ENCODE measurements around the gene TJP1. TPM values are rescaled to one million over a fixed set of nuclear protein-coding genes. Genes with fewer than 3 reads are reported as not detected.

TJP1 gene
- total and polyA plus RNA-seq, 2 experiments from 2014 or later, result 39.2 to 51.2 TPM

DNA sequence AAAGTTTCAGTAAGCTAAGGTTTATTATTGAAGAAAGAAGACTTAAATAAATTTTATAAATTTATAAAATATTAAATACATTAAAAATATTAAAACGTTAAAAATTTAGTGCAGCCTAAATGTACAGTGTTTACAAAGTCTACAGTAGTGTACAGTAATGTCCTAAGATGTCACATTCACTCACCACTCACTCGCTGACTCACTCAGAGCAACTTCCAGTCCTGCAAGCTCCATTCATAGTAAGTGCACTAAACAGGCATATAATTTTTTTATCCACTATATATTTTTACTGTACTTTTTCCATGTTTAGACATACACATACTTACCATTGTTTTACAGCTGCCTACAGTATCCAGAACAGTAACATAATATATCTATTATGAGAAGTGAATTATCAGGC is 51.5 kb downstream of the TJP1 start:
- H3K27me3 ChIP-seq (replicated peaks; ENCODE audit: insufficient read depth), result no peaks in the 10 kb centered on the region
- peaks cover 89% of the 10 kb centered on the region for H3K79me2 ChIP-seq (ENCODE audit: insufficient read depth)
- peak; percentile 52 for DNase-seq
- no peak overlapping the region for H2AFZ ChIP-seq
- H4K20me1 ChIP-seq (ENCODE audit: insufficient read depth), result no peaks in the 10 kb centered on the region
- no peak overlapping the region for H3K4me3 ChIP-seq
- H3F3A ChIP-seq (ENCODE audit: insufficient read depth), result 0 out of 2 replicates have a peak, but pooled peaks cover 10% of the 10 kb centered on the region
- no peak overlapping the region for H3K27ac ChIP-seq
- 75% methylated on average over 2 of the region's 2 CpGs for WGBS, 2 experiments (ENCODE audit: low coverage in 1 of 2, low lambda C conversion rate in 2 of 2, missing lambda C conversion rate in 2 of 2)
- no peaks in the 10 kb centered on the region for H3K9me2 ChIP-seq (ENCODE audit: insufficient read depth)
- H3K4me1 ChIP-seq (ENCODE audit: insufficient read depth), result peaks cover 25% of the 10 kb centered on the region
- no peak overlapping the region for H3K9ac ChIP-seq
- no peak overlapping the region for H3K4me2 ChIP-seq (ENCODE audit: unreplicated experiment)
- TF ChIP-seq EZH2 (IDR thresholded peaks at IDR 0.05; ENCODE audit: insufficient read depth, poor library complexity, severe bottlenecking), result no peak
- no peak for TF ChIP-seq EZH2phosphoT487 (IDR thresholded peaks at IDR 0.05; ENCODE audit: insufficient read depth, low read depth)
- in situ Hi-C loops (cut with MboI), result no loop called here
- no peaks in the 10 kb centered on the region for H3K9me3 ChIP-seq (ENCODE audit: low read depth)
- H3K36me3 ChIP-seq (ENCODE audit: low read depth), result peaks cover 22% of the 10 kb centered on the region

DNA sequence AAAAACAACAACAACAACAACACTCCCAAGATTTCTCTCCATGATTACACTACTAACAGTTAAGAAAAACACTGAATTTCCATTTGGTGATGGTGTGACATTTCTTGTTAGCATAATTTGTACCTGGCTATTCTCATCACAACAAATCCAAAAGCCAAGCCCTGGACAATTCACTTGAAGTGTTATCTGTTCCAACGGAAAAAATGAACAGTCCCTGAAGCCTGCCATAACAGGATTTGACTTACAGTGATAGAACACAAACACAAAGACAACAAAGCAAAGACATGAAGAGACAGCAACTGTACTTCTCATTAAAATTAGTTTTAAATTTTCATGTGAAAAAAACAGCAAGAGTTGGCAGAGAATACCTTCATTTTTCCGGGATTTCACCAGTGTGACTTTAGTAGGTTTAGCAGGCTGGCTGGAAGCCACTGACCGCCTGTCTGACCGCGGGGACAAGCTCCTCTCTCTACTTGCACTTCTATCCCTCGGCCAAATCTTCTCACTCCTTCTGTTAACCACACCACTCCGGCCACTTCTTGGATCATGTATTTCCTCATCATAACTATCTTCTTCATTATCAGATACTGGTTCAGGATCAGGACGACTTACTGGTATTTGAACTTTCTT is 56.3 kb downstream of the TJP1 start:
- H3K27ac ChIP-seq, result no peak overlapping the region
- no peak for DNase-seq

DNA sequence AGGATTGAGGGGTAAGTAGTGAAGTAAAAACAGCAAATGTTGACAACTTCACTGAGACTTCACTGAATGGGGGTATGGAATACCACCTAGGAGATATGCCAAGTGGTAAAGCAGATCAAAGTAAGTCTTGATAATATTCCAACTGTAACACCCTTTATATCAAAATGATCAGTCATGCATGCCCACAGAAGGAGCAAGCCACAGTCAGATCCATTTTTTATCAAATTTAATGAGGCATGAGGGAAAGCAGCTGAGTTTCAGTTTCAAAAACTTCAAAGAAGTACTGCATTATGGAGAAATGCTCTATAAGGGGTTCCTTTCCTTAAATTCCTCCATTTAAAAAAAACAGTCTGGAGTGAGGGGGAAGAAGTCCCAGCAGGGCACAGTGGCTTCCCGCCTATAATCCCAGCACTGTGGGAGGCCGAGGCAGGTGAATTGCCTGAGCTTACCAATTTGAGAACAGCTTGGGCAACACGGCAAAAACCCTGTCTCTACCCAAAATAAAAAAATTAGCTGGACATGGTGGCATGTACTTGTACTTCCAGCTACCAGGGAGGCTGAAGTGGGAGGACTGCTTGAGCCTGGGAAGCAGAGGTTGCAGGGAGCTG is 56.9 kb downstream of the TJP1 start:
- Histone ChIP-seq H3F3A (ENCODE audit: insufficient read depth) (no peaks in the 10 kb centered on the region), H3K79me2 (ENCODE audit: insufficient read depth) (peaks cover 86% of the 10 kb centered on the region), H3K4me1 (ENCODE audit: insufficient read depth) (no peaks in the 10 kb centered on the region), H3K27me3 (replicated peaks; ENCODE audit: insufficient read depth) (no peaks in the 10 kb centered on the region), H3K9me2 (ENCODE audit: insufficient read depth) (no peaks in the 10 kb centered on the region), H4K20me1 (ENCODE audit: insufficient read depth) (peaks cover 10% of the 10 kb centered on the region; the same call in 1 of the 2 replicates), H3K27ac (no peak overlapping the region), H3K9me3 (ENCODE audit: low read depth) (no peaks in the 10 kb centered on the region), H3K4me3 (no peak overlapping the region), H3K36me3 (ENCODE audit: low read depth) (peaks cover 50% of the 10 kb centered on the region), H3K4me2 (ENCODE audit: unreplicated experiment) (no peak overlapping the region), H2AFZ (no peak overlapping the region), H3K9ac (no peak overlapping the region)
- DNase-seq, result no peak
- no peak for TF ChIP-seq EZH2phosphoT487 (IDR thresholded peaks at IDR 0.05; ENCODE audit: insufficient read depth, low read depth)
- no peak for TF ChIP-seq EZH2 (IDR thresholded peaks at IDR 0.05; ENCODE audit: insufficient read depth, poor library complexity, severe bottlenecking)
- in situ Hi-C loops (cut with MboI), result no loop called here
- 98 to 100% methylated on average over 3 of the region's 3 CpGs for WGBS, 2 experiments (ENCODE audit: low coverage in 1 of 2, low lambda C conversion rate in 2 of 2, missing lambda C conversion rate in 2 of 2)

More for the DNA sequence above, 56.3 kb downstream of the TJP1 start:
- H3K4me2 ChIP-seq (ENCODE audit: unreplicated experiment), result no peak overlapping the region
- no peaks in the 10 kb centered on the region for H3K9me2 ChIP-seq (ENCODE audit: insufficient read depth)
- peaks cover 45% of the 10 kb centered on the region for H3K36me3 ChIP-seq (ENCODE audit: low read depth)
- H3K9ac ChIP-seq, result no peak overlapping the region
- peaks cover 10% of the 10 kb centered on the region; the same call in 1 of the 2 replicates for H4K20me1 ChIP-seq (ENCODE audit: insufficient read depth)
- TF ChIP-seq EZH2 (IDR thresholded peaks at IDR 0.05; ENCODE audit: insufficient read depth, poor library complexity, severe bottlenecking), result no peak
- TF ChIP-seq EZH2phosphoT487 (IDR thresholded peaks at IDR 0.05; ENCODE audit: insufficient read depth, low read depth), result no peak
- no peak overlapping the region for H2AFZ ChIP-seq
- H3K79me2 ChIP-seq (ENCODE audit: insufficient read depth), result peaks cover 85% of the 10 kb centered on the region
- 0 out of 2 replicates have a peak, but pooled peaks cover 2% of the 10 kb centered on the region for H3F3A ChIP-seq (ENCODE audit: insufficient read depth)
- no peaks in the 10 kb centered on the region for H3K27me3 ChIP-seq (replicated peaks; ENCODE audit: insufficient read depth)
- H3K9me3 ChIP-seq (ENCODE audit: low read depth), result no peaks in the 10 kb centered on the region
- H3K4me1 ChIP-seq (ENCODE audit: insufficient read depth), result no peaks in the 10 kb centered on the region
- WGBS, 2 experiments (ENCODE audit: low coverage in 1 of 2, low lambda C conversion rate in 2 of 2, missing lambda C conversion rate in 2 of 2), result 74 to 75% methylated on average over 8 of the region's 8 CpGs
- in situ Hi-C loops (cut with MboI), result no loop called here
- no peak overlapping the region for H3K4me3 ChIP-seq

DNA sequence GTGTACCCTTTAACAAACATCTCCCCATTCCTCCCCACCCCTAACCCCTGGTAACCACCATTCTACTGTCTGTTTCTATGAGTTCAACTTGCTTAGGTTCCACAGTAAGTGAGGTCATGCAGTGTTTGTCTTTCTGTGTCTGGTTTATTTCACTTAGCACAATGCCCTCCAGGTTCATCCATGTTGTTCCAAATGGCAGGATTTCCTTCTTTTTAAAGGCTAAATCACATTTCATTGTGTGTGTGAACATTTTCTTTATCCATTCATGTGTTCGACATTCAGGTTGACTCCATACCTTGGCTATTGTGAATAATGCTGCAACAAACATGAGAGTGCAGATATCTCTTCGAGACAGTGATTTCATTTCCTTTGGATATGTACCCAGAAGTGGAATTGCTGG is 62.7 kb downstream of the TJP1 start:
- Histone ChIP-seq H4K20me1 (ENCODE audit: insufficient read depth) (peaks cover 10% of the 10 kb centered on the region; the same call in 1 of the 2 replicates), H3K9ac (no peak overlapping the region), H3K27ac (no peak overlapping the region), H3K9me2 (ENCODE audit: insufficient read depth) (no peaks in the 10 kb centered on the region), H3K4me1 (ENCODE audit: insufficient read depth) (peaks cover 19% of the 10 kb centered on the region), H3K27me3 (replicated peaks; ENCODE audit: insufficient read depth) (no peaks in the 10 kb centered on the region), H3K9me3 (ENCODE audit: low read depth) (no peaks in the 10 kb centered on the region), H3K36me3 (ENCODE audit: low read depth) (peaks cover 36% of the 10 kb centered on the region), H3K4me3 (no peak overlapping the region), H3K4me2 (ENCODE audit: unreplicated experiment) (no peak overlapping the region), H2AFZ (no peak overlapping the region), H3F3A (ENCODE audit: insufficient read depth) (peaks cover 30% of the 10 kb centered on the region), H3K79me2 (ENCODE audit: insufficient read depth) (peaks cover 62% of the 10 kb centered on the region)
- DNase-seq, result no peak
- in situ Hi-C loops (cut with MboI), result loop anchor here (10.0 kb wide), 1 partner anchor 165 kb away; no protein-coding TSS in a partner anchor
- WGBS, 2 experiments (ENCODE audit: low coverage in 1 of 2, low lambda C conversion rate in 2 of 2, missing lambda C conversion rate in 2 of 2), result 73 to 86% methylated on average over 2 of the region's 2 CpGs
- no peak for TF ChIP-seq EZH2 (IDR thresholded peaks at IDR 0.05; ENCODE audit: insufficient read depth, poor library complexity, severe bottlenecking)
- TF ChIP-seq EZH2phosphoT487 (IDR thresholded peaks at IDR 0.05; ENCODE audit: insufficient read depth, low read depth), result no peak

Data from GM23248 (cell line).